PC-3 (cell line): Measurements from ENCODE around the gene SOX6. TPM values are rescaled to one million over a fixed set of nuclear protein-coding genes. Genes with fewer than 3 reads are reported as not detected.

ENCODE experiments used
- ATAC-seq: fragments of 200-7000 bp; cut with Tn5 transposase; 2 replicates; pipeline ENCODE4 v1.9.1; 2020; ENCODE audit warnings: mild to moderate bottlenecking, moderate library complexity
- BruUV-seq: library from RNA; stranded (reverse); fragments of 400-500 nt; replicated peaks from 2 replicates; lab custom pipeline; 2021; lab: Mats Ljungman, UMichigan
- CTCF ChIA-PET: fragments of 300-600 bp; sonication (Branson Sonifier 250); formaldehyde crosslinking; loops from one replicate; lab custom pipeline; 2022; ENCODE audit warnings: antibody characterized with exemption; lab: Charles Lee
- POLR2A ChIA-PET: fragments of 300-600 bp; sonication (Branson Sonifier 250); formaldehyde crosslinking; loops from one replicate; lab custom pipeline; 2022; ENCODE audit warnings: antibody characterized with exemption; ENCODE audit not compliant: unreplicated experiment; lab: Charles Lee
- DNase-seq: peaks from one replicate; pipeline ENCODE4 v3.0.0-alpha.2; 2015
- H2AFZ ChIP-seq: fragments of 300-600 bp; sonication (generic); 2 replicates; pipeline ENCODE4 v1.6.0; 2016; ENCODE audit warnings: antibody characterized with exemption, low read length
- H3F3A ChIP-seq: fragments of 300-600 bp; sonication (generic); one replicate; pipeline ENCODE4 v1.6.0; 2017; ENCODE audit warnings: antibody characterized with exemption, low read length, control low read depth, mild to moderate bottlenecking; ENCODE audit not compliant: unreplicated experiment
- H3K27ac ChIP-seq: fragments of 300-600 bp; sonication (generic); 2 replicates; pipeline ENCODE4 v1.5.1; 2016; ENCODE audit warnings: mild to moderate bottlenecking, low read length
- H3K27me3 ChIP-seq: fragments of 300-600 bp; sonication (generic); 2 replicates; pipeline ENCODE4 v1.6.1; 2016; ENCODE audit warnings: low read length, mixed read lengths
- H3K36me3 ChIP-seq: fragments of 300-600 bp; sonication (generic); 2 replicates; pipeline ENCODE4 v1.6.1; 2016; ENCODE audit warnings: low read depth, mixed run types, low read length, mixed read lengths
- H3K4me1 ChIP-seq: fragments of 300-600 bp; sonication (generic); 2 replicates; pipeline ENCODE4 v1.5.1; 2016; ENCODE audit warnings: low read length; ENCODE audit not compliant: insufficient read depth
- H3K4me2 ChIP-seq: fragments of 300-600 bp; sonication (generic); 2 replicates; pipeline ENCODE4 v1.6.0; 2016; ENCODE audit warnings: low read length
- H3K4me3 ChIP-seq: fragments of 300-600 bp; sonication (generic); 2 replicates; pipeline ENCODE4 v1.5.1; 2016; ENCODE audit warnings: mild to moderate bottlenecking, low read length, mixed read lengths
- H3K79me2 ChIP-seq: fragments of 300-600 bp; sonication (generic); 2 replicates; pipeline ENCODE4 v1.6.1; 2017; ENCODE audit warnings: low read length, mixed read lengths
- H3K9ac ChIP-seq: fragments of 300-600 bp; sonication (generic); 2 replicates; pipeline ENCODE4 v1.6.0; 2016; ENCODE audit warnings: mild to moderate bottlenecking, low read length
- H3K9me2 ChIP-seq: fragments of 300-600 bp; sonication (generic); replicated peaks from 2 replicates; pipeline ENCODE4 v1.6.1; 2016; ENCODE audit warnings: mixed run types, low read length, mixed read lengths
- H3K9me3 ChIP-seq: fragments of 300-600 bp; sonication (generic); 2 replicates; pipeline ENCODE4 v1.6.1; 2016; ENCODE audit warnings: low read length, mixed read lengths
- H4K20me1 ChIP-seq: fragments of 300-600 bp; sonication (generic); 2 replicates; pipeline ENCODE4 v1.6.1; 2016; ENCODE audit warnings: low read length, mixed read lengths
- EZH2 ChIP-seq: fragments of 300-600 bp; sonication (generic); IDR thresholded peaks from one replicate; pipeline ENCODE4 v1.6.1; 2017; ENCODE audit warnings: antibody characterized with exemption, mild to moderate bottlenecking, low read length; ENCODE audit not compliant: unreplicated experiment
- EZH2phosphoT487 ChIP-seq: fragments of 300-600 bp; sonication (generic); IDR thresholded peaks from 2 replicates; pipeline ENCODE4 v1.6.1; 2018; ENCODE audit warnings: mild to moderate bottlenecking, antibody characterized with exemption, low read length, borderline replicate concordance
- intact Hi-C: fragments of 100-400 bp; cut with micrococcal nuclease; formaldehyde crosslinking; loops from 2 replicates; pipeline ENCODE4 v1.9.0; 2023
- total RNA-seq: library from RNA; depleted of rRNA; stranded (reverse); fragments of >200 nt; gene quantifications from 2 replicates; pipeline ENCODE4 v1.2.3, GENCODE V29; 2014
- TF ChIP-seq, protein P1 (sequence below): fragments of 300-600 bp; sonication (generic); conservative IDR thresholded peaks from 2 replicates; pipeline ENCODE4 v1.5.1; 2017; ENCODE audit warnings: antibody characterized with exemption, low read depth, mild to moderate bottlenecking, low read length

SOX6 gene
- total RNA-seq, 1 experiment from 2014 or later, result not detected

DNA sequence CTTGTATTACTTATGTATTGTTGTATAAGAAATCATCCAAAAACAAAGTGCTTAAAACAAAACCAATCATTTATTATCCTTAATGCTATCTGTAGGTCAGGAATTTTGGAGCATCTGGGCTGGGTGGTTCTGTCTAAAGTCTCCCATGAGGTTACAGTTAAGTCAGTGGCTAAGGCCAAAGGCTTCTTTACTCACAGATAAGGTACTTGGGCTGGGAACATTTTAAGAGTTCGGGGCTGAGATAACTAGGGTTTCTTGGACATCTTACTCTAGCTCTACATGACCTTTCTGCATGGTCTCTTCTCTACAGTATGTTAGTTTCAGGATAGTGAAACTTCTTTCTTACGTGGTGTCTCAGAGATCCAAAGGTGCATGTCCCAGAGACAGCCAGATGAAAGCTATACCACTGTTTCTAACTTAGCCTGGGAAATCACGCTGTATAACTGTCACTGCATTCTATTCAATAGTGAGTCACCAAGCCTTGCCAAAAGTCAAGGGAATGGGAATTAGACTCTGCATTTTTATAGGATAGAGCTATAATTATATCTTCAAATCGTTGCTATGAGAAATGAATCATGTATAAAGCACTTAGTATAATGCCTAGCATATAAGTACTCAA lies 29.6 kb downstream of the SOX6 start:
- Histone ChIP-seq H3K79me2 (no peaks in the 10 kb centered on the region), H3K9me3 (no peaks in the 10 kb centered on the region), H3K36me3 (no peaks in the 10 kb centered on the region), H3K4me2 (no peak overlapping the region), H3K4me1 (no peaks in the 10 kb centered on the region), H3K27ac (no peak overlapping the region), H2AFZ (no peak overlapping the region), H3K9me2 (no peaks in the 10 kb centered on the region), H3K9ac (no peak overlapping the region), H3K27me3 (no peaks in the 10 kb centered on the region), H3K4me3 (no peak overlapping the region), H4K20me1 (no peaks in the 10 kb centered on the region), H3F3A (no peaks in the 10 kb centered on the region)
- intact Hi-C loops, result no loop called here
- ChIA-PET POLR2A (no interaction called here), CTCF (no interaction called here)
- ATAC-seq (no peak), DNase-seq (no peak)
- TF ChIP-seq, protein P1, sequence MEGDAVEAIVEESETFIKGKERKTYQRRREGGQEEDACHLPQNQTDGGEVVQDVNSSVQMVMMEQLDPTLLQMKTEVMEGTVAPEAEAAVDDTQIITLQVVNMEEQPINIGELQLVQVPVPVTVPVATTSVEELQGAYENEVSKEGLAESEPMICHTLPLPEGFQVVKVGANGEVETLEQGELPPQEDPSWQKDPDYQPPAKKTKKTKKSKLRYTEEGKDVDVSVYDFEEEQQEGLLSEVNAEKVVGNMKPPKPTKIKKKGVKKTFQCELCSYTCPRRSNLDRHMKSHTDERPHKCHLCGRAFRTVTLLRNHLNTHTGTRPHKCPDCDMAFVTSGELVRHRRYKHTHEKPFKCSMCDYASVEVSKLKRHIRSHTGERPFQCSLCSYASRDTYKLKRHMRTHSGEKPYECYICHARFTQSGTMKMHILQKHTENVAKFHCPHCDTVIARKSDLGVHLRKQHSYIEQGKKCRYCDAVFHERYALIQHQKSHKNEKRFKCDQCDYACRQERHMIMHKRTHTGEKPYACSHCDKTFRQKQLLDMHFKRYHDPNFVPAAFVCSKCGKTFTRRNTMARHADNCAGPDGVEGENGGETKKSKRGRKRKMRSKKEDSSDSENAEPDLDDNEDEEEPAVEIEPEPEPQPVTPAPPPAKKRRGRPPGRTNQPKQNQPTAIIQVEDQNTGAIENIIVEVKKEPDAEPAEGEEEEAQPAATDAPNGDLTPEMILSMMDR, result no peak
- no peak for TF ChIP-seq EZH2
- no peak for TF ChIP-seq EZH2phosphoT487
- BruUV-seq, result no TSS peak

DNA sequence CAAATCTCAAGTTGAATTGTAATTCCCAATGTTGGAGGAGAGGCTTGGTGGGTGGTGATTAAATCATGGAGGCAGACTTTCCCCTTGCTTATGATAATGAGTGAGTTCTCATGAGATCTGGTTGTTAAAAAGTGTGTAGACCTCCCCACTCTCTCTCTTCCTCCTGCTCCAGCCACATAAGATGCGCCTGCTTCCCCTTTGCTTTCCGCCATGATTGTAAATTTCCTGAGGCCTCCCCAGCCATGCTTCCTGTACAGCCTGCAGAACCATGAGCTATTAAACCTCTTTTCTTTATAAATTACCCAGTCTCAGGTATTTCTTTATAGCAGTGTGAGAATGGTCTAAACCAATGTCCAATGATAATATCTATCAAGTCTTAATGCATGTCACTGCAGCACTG lies 34.2 kb downstream of the SOX6 start:
- no peak for ATAC-seq

DNA sequence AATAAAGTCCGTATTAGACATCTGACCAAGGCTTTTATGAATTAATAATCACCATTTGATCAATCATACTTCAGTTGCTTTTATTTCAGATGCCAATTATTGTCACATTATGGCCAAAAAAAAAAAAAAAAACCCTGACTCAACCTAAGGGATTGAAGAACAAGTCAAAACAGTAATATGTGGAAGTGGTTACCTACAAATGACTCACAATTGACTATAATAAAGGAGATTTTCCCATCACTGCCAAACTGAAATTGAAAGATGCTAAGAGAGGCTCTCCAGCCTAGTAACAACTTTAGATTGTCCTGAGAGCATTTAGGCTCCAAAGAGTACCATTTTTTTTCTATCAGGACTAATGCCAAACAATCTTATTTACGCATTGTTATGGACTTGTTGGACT lies 35.2 kb downstream of the SOX6 start:
- Histone ChIP-seq H4K20me1 (no peaks in the 10 kb centered on the region), H3K4me3 (no peak overlapping the region), H3K36me3 (no peaks in the 10 kb centered on the region), H3F3A (no peaks in the 10 kb centered on the region), H3K79me2 (no peaks in the 10 kb centered on the region), H3K4me2 (no peak overlapping the region), H3K9me2 (no peaks in the 10 kb centered on the region), H2AFZ (no peak overlapping the region), H3K9me3 (no peaks in the 10 kb centered on the region), H3K27ac (no peak overlapping the region), H3K9ac (no peak overlapping the region), H3K4me1 (no peaks in the 10 kb centered on the region), H3K27me3 (0 out of 2 replicates have a peak, but pooled peaks cover 3% of the 10 kb centered on the region)
- TF ChIP-seq EZH2, result no peak
- TF ChIP-seq EZH2phosphoT487, result no peak
- TF ChIP-seq, protein P1, result no peak
- DNase-seq (no peak), ATAC-seq (no peak)
- POLR2A ChIA-PET, result no interaction called here
- intact Hi-C loops, result no loop called here
- BruUV-seq, result no TSS peak
- CTCF ChIA-PET, result no interaction called here

More for the DNA sequence above, 34.2 kb downstream of the SOX6 start:
- 0 out of 2 replicates have a peak, but pooled peaks cover 3% of the 10 kb centered on the region for H3K27me3 ChIP-seq
- intact Hi-C loops, result no loop called here
- TF ChIP-seq EZH2phosphoT487 (no peak), EZH2 (no peak)
- TF ChIP-seq, protein P1, result no peak
- H3K4me2 ChIP-seq, result no peak overlapping the region
- no peak overlapping the region for H2AFZ ChIP-seq
- H4K20me1 ChIP-seq, result no peaks in the 10 kb centered on the region
- H3K79me2 ChIP-seq, result no peaks in the 10 kb centered on the region
- H3K9me3 ChIP-seq, result no peaks in the 10 kb centered on the region
- no TSS peak for BruUV-seq
- H3K9ac ChIP-seq, result no peak overlapping the region
- no peak for DNase-seq
- ChIA-PET CTCF (no interaction called here), POLR2A (no interaction called here)
- H3K36me3 ChIP-seq, result no peaks in the 10 kb centered on the region
- H3K4me1 ChIP-seq, result no peaks in the 10 kb centered on the region
- no peak overlapping the region for H3K27ac ChIP-seq
- H3F3A ChIP-seq, result no peaks in the 10 kb centered on the region
- H3K9me2 ChIP-seq, result no peaks in the 10 kb centered on the region
- H3K4me3 ChIP-seq, result no peak overlapping the region
